Lung (tissue), 12 donors: ENCODE data around the gene MACROH2A1. TPM values are rescaled to one million over a fixed set of nuclear protein-coding genes. Genes with fewer than 3 reads are reported as not detected.

Experiments used
- ATAC-seq: fragments of 200-7000 bp; cut with Tn5 transposase; one replicate; pipeline ENCODE4 v1.9.1; 2020; ENCODE audit warnings: moderate number of reproducible peaks; ENCODE audit not compliant: insufficient read depth, low FRiP score
- DNase-seq, 3 donors: peaks; one replicate each; pipeline ENCODE4 v3.0.0-alpha.2; 2013 to 2017
- H3K27ac ChIP-seq, 2 donors: one replicate each; pipeline ENCODE4 v1.5.1; 2013; ENCODE audit warnings: mild to moderate bottlenecking in 2 of 2, moderate library complexity in 2 of 2, control low read depth in 1 of 2, inconsistent platforms in 1 of 2, low read depth in 1 of 2, low read length in 1 of 2
- H3K27me3 ChIP-seq, 3 donors: one replicate each; pipeline ENCODE4 v1.5.1; 2013; ENCODE audit warnings: low read length in 2 of 3; ENCODE audit not compliant: control insufficient read depth in 3 of 3, insufficient read depth in 3 of 3
- H3K36me3 ChIP-seq, 4 donors: one replicate each; pipeline ENCODE4 v1.5.1; 2013; ENCODE audit warnings: low read length in 4 of 4, mild to moderate bottlenecking in 1 of 4, moderate library complexity in 1 of 4; ENCODE audit not compliant: control insufficient read depth in 4 of 4, insufficient read depth in 4 of 4
- H3K4me1 ChIP-seq, 5 donors: one replicate each; pipeline ENCODE4 v1.5.1; 2013; ENCODE audit warnings: low read length in 5 of 5, mild to moderate bottlenecking in 2 of 5, moderate library complexity in 1 of 5; ENCODE audit not compliant: control insufficient read depth in 5 of 5, insufficient read depth in 5 of 5
- H3K4me3 ChIP-seq: one replicate; pipeline ENCODE4 v1.5.1; 2013; ENCODE audit warnings: mild to moderate bottlenecking, control low read depth, moderate library complexity
- H3K9ac ChIP-seq, 2 donors: one replicate each; pipeline ENCODE4 v1.5.1; 2013; ENCODE audit warnings: low read length in 2 of 2, control low read depth in 1 of 2; ENCODE audit not compliant: insufficient read depth in 1 of 2
- H3K9me3 ChIP-seq, 4 donors: one replicate each; pipeline ENCODE4 v1.5.1; 2013; ENCODE audit warnings: low read length in 3 of 4, mild to moderate bottlenecking in 1 of 4, moderate library complexity in 1 of 4; ENCODE audit not compliant: control insufficient read depth in 4 of 4, insufficient read depth in 3 of 4
- WGBS, 2 donors: extraction: QIAGEN DNeasy Blood & Tissue Kit; methylation state at CpG; one replicate each; pipeline ENCODE4 v1.1.7; 2013; 5-methylcytosine and 5-hydroxymethylcytosine counted together
- polyA plus RNA-seq, 2 donors: library from polyadenylated mRNA; stranded (reverse); fragments of 200-250 nt; gene quantifications; one replicate each; pipeline ENCODE4 v1.2.1, GENCODE V29; 2013
- total RNA-seq, 2 donors: library from RNA; depleted of rRNA in 1 of 2; stranded (reverse); fragments of >200 nt in 1 of 2; gene quantifications; one replicate each; pipeline ENCODE4 v1.2.1, GENCODE V29; 2014 to 2021
- TF ChIP-seq, protein P1 (sequence below): IDR thresholded peaks from 2 replicates; pipeline ENCODE4 v1.5.1; 2012; ENCODE audit warnings: mild to moderate bottlenecking; ENCODE audit errors: control extremely low read depth, extremely low read depth
- donor health status: control.
- donor health status: control.
- donor health status: Bipolar disorder and iron deficiency.
- donor health status: healthy.
- donor health status: DM: yes; HTN: yes; CAD: no.

The MACROH2A1 gene
- total and polyA plus RNA-seq, 4 donors, result 149 to 334 (median 248) TPM

DNA sequence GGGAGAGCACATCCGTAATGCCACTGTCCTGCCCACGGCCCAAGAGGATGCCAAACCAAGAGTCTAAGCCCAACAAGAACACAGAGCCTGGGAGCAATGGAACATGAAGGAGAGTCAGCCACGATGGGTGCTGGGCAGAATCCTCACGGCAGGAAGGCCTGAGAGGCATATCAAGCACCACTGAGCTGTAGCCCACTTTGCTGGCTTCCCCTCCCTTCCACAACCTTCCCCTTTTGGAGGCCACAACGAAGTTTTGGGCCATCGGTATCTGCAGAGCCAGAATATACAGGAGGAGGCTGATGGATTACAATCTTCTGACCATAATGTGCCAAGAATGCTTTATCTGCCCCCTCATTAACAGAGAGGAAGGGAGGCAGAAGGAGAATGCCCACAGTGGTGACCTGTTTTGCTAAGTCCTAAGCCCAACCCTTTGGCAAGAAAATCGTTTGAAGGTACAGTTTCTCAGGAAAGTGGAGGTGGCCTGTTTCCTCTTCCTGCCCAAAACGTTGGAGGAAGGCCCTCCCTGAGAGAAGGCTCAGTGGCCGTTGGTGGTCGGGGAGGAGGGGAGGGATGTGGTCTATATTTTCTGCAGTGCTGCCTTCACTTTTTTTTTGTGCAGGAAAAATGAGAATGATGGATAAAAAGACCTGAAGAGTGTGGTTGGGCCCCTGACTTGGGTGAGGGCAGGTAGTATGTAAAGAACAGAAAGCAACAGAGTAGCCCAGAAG, 26.2 kb downstream of the MACROH2A1 start:
- no peak for ATAC-seq
- TF ChIP-seq, protein P1, sequence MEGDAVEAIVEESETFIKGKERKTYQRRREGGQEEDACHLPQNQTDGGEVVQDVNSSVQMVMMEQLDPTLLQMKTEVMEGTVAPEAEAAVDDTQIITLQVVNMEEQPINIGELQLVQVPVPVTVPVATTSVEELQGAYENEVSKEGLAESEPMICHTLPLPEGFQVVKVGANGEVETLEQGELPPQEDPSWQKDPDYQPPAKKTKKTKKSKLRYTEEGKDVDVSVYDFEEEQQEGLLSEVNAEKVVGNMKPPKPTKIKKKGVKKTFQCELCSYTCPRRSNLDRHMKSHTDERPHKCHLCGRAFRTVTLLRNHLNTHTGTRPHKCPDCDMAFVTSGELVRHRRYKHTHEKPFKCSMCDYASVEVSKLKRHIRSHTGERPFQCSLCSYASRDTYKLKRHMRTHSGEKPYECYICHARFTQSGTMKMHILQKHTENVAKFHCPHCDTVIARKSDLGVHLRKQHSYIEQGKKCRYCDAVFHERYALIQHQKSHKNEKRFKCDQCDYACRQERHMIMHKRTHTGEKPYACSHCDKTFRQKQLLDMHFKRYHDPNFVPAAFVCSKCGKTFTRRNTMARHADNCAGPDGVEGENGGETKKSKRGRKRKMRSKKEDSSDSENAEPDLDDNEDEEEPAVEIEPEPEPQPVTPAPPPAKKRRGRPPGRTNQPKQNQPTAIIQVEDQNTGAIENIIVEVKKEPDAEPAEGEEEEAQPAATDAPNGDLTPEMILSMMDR, result no peak
- peaks cover 10 to 24% (median 16%) of the 10 kb centered on the region in 5 donors for H3K4me1 ChIP-seq

DNA sequence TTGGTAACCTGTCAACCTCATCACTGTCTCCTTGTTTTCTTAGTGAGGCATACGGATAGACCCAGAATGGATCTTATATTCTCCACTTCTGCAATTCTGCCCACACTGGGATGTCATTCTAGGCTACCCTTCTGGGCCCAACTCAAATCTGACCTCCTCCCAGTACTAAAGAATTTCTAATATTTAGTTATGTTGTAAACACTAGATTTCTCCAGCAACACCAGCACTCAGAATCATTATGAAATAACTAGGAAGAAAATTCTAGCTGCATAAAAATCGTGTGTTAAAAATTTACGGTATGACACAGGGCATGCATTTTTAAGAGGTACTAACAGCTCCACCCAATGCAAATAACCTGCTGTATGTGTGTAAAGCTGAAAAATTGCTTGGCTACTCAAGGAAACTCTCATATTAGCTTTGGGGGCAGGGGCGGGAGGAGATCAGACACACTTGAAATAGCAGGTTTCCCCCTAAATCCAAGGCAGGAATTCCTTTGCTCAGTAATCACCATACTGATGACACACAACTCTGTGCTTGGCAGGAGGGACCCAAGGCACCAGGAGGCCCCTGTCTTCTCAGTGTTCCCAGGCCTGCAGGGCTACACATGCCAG, 27.3 kb downstream of the MACROH2A1 start:
- H3K4me1 ChIP-seq, result peaks cover 12 to 31% (median 16%) of the 10 kb centered on the region in 5 donors
- TF ChIP-seq, protein P1, result no peak
- no peaks in the 10 kb centered on the region for H3K9me3 ChIP-seq
- no peaks in the 10 kb centered on the region for H3K27me3 ChIP-seq
- whole genome bisulfite sequencing, 2 donors, result 47 to 52% methylated on average over 4 of the region's 4 CpGs
- H3K27ac ChIP-seq, result peak overlapping the region in 1 of 2 donors; percentile 42
- H3K9ac ChIP-seq, result no peak overlapping the region
- DNase-seq (peak; percentile 51 to 67 (median 51)), ATAC-seq (peak; percentile 74)
- H3K4me3 ChIP-seq, result no peak overlapping the region
- H3K36me3 ChIP-seq, result peaks cover 4 to 49% (median 33%) of the 10 kb centered on the region in 4 donors

More for the DNA sequence above, 26.2 kb downstream of the MACROH2A1 start:
- Histone ChIP-seq H3K27me3 (no peaks in the 10 kb centered on the region), H3K9ac (no peak overlapping the region), H3K9me3 (no peaks in the 10 kb centered on the region), H3K27ac (peak overlapping the region in 1 of 2 donors; percentile 14), H3K36me3 (peaks cover 0 to 48% (median 36%) of the 10 kb centered on the region in 4 donors), H3K4me3 (no peak overlapping the region)
- 26 to 50% methylated on average over 10 of the region's 10 CpGs for WGBS, 2 donors
- no peak for DNase-seq

DNA sequence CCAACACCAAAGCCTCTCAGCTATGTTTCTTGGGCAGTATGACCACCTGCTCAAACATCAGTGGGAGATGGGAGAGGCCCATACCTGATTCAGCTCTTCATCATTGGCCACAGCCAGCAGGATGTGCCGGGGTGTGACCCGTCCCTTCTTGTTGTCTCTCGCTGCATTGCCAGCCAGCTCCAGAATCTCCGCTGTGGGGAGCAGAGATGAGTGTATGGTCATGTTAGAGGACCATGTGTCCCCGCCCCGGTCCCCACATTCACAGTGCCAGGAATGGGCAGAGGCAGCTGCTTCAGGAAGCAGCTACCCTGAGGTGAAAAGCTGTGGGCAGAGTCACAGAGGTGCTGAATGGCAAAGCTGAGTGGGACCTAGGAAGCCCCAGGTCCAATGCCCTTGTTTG, 29.1 kb downstream of the MACROH2A1 start:
- Histone ChIP-seq H3K9ac (no peak overlapping the region), H3K36me3 (peaks cover 7 to 50% (median 39%) of the 10 kb centered on the region in 4 donors), H3K9me3 (no peaks in the 10 kb centered on the region), H3K27ac (no peak overlapping the region), H3K4me3 (no peak overlapping the region), H3K27me3 (no peaks in the 10 kb centered on the region), H3K4me1 (peaks cover 12 to 34% (median 16%) of the 10 kb centered on the region in 5 donors)
- 96 to 98% methylated on average over 6 of the region's 6 CpGs for WGBS, 2 donors
- no peak for DNase-seq
- TF ChIP-seq, protein P1, result no peak
- ATAC-seq, result no peak
